GM21723 (cell line): ENCODE results near the gene HEMGN.

Experiments used
- ATAC-seq: cut with Tn5 transposase; IDR thresholded peaks from one replicate; pipeline ENCODE4 v1.9.1; 2021; ENCODE audit warnings: mild to moderate bottlenecking, moderate library complexity; ENCODE audit not compliant: unreplicated experiment

Gene HEMGN

GRCh38 chr9:97900738-97901565, 37.0 kb downstream of the HEMGN start:
- no peak for ATAC-seq

DNA sequence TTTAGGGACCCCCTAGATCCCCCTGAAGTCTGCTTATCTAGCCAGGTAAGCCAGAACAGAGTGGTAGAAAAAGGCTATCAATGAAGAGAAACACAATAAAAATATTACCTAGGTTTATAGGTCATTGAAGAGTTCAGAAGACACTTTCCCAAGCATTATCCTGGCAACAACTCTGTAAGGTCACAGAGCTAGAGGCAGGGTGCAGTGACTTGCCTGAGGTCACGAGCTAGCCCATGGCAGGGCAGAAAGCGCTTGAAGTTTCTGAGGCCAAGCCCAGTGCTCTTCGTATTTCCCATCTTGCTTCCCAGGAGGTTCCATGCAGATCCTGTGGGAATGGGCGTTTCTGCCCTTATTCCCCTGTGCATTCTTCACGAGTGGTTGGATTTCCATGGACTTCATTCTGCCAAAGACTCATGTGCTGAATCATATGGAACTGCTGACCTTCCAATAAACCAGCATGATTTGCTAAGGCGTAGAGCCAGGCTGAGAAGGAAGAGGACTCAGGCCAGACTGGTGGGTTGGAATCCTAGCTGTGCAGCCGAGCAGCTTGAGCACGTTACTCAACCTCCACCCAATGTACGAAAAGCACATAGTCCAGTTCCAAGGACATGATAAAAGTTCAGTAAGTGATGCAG, 37.8 kb downstream of the HEMGN start:
- ATAC-seq, result no peak

DNA sequence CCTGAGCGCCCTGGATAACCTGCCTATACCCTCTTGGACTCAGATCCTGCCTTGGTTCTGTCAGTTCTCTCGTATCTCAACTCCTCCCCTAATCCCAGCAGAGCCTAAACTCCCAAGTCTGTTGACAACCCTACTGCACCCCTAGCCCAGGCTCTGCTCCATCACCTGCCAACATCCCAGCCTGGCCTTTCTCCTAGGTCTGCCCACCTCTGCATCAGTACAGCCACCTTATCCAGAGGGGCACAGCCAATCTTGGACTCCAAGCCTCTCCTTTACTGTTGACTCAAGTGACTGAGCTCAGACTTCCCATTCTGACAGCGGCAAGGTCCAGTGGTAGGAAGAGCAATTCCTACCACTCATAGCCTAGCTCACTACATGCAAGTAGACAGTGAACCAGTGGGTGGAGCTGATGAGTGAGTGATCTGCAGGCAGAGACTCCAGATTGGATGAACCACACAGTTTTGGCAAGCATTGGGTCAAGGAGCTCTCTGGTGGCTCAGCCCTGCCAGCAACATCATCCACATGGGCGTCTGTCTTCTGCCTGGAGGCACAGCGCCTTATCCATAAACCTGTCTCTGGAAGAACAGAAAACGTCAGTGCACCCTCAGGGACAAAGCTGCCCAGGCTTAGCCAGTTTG, 42.2 kb downstream of the HEMGN start:
- no peak for ATAC-seq

DNA sequence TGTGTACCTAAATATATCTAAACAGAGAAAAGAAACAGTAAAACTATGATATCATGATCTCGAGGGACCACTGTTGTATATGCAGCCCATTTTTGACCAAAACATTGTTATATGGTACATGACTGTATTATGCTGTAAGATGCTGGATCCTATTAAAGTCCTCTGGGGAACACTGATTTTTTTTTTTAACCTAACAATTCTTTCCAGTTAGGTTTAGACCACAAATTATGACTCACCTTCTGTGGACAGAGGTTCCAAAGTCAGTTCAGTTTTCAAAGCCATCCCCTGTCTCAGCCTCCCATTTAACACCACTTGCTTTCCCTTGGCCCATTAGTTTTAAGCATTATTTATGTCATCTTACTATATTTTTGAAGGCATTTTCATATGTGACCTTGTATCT, 42.8 kb downstream of the HEMGN start:
- no peak for ATAC-seq

DNA sequence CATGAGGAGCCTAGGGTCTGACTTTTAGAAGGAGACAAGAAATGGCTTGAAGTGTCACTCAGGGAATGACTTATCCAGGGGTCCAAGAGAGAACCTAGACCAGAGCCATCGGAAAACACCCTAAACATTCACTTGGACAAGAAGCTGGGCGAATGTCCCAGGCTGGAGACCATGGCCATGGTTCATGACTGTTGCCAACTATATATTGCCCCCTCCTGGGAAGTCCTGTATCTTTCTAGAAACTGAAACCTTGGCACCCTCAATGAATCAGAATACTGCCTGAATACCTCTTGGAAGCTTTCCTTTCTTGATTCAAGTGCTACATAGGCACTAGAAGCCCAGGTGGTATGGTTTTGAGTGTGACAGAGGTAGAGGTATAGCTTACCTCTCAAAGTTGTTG, 45.6 kb downstream of the HEMGN start:
- no peak for ATAC-seq

GRCh38 chr9:97891736-97892135, 46.2 kb downstream of the HEMGN start:
- ATAC-seq, result no peak

DNA sequence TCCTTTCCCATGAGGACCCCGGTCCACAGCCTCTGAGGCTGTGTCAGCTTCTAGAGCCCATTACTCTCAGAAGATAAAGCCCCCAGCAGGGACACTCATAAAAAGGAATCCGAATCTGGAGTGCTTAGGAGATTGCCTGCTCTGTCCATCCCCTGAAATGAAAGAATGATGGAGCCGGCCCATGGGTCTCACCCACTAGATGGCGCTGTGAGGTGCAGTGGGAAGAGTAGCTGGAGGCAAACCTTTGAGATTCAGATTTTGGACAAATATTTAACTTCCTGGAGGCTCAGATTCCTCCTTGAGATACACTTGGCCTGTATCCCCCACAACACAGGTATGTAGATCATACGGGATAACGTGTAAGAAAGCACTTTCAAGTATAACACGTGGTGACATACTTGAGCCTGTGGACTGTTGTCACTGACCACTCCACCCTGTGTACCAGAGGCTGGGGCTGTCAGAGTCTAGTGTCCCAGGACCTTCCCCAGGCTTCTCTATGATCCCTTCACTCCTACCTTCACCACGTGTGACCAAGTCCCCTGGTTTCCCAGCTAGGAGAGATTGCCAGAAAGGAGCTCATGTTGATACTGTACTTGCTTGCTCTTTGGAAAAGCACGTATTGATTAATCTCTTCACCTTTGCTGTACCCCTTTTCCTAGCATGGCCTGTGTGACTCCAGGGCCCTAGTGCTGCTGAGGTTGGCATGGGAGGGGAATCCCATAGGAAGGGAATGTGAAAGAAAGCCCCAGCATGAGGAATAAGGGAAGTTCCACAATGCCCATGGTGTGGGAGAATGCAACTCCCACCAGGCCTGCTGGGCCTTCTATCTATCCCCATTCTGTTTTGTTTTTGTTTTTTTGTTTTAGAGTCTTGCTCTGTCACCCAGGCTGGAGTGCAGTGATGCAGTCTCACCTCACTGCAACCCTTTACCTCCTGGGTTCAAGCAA, 47.8 kb downstream of the HEMGN start:
- no peak for ATAC-seq

- ATAC-seq, result no peak
Measured at GRCh38 chr9:97880336-97880735, 57.6 kb downstream of the HEMGN start.
